Epithelial cell of esophagus (primary cell): ENCODE results near the gene TPO.
A peak's percentile ranks its signal among the peaks of the same experiment; 100 is the strongest.
"Not testable (repeated sequence)": the region's sequence is repeated elsewhere in the genome, so short reads cannot be mapped to it uniquely, and the experiment has no call there.

Source experiments
- DNase-seq: peaks from one replicate; pipeline ENCODE4 v3.0.0; 2010; ENCODE audit warnings: low read depth
- H3K4me3 ChIP-seq: 2 replicates; pipeline ENCODE4 v1.5.1; 2011; ENCODE audit warnings: mild to moderate bottlenecking, low read length, control low read depth
- TF ChIP-seq, protein P1 (sequence below): IDR thresholded peaks from 2 replicates; pipeline ENCODE4 v1.5.1; 2011; ENCODE audit warnings: low read depth, mild to moderate bottlenecking, low read length, control low read depth, inconsistent platforms; ENCODE audit not compliant: insufficient read depth; ENCODE audit errors: missing control alignments

Gene TPO

DNA sequence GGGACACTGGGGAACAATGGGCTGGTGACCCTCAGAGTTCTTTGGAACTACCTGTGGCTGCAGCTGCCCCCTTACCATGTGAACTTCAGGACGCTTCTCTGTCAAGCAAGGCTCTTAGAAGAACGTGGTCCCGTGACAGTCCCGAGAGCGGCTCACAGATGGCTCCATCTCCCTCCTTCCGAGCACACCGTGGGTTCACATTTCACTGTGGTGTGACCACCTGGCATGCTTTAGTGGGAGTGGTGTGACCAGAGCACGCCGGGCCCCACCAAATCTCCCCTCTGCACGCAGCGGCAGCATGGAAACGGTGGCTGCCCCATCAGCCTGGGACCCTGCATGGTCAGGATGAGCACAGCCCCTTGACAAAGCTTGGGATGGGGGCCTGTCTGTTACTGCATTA, 9.7 kb upstream of the TPO start:
- no peak for DNase-seq
- H3K4me3 ChIP-seq: no peak overlapping the region
- TF ChIP-seq, protein P1, sequence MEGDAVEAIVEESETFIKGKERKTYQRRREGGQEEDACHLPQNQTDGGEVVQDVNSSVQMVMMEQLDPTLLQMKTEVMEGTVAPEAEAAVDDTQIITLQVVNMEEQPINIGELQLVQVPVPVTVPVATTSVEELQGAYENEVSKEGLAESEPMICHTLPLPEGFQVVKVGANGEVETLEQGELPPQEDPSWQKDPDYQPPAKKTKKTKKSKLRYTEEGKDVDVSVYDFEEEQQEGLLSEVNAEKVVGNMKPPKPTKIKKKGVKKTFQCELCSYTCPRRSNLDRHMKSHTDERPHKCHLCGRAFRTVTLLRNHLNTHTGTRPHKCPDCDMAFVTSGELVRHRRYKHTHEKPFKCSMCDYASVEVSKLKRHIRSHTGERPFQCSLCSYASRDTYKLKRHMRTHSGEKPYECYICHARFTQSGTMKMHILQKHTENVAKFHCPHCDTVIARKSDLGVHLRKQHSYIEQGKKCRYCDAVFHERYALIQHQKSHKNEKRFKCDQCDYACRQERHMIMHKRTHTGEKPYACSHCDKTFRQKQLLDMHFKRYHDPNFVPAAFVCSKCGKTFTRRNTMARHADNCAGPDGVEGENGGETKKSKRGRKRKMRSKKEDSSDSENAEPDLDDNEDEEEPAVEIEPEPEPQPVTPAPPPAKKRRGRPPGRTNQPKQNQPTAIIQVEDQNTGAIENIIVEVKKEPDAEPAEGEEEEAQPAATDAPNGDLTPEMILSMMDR: no peak

DNA sequence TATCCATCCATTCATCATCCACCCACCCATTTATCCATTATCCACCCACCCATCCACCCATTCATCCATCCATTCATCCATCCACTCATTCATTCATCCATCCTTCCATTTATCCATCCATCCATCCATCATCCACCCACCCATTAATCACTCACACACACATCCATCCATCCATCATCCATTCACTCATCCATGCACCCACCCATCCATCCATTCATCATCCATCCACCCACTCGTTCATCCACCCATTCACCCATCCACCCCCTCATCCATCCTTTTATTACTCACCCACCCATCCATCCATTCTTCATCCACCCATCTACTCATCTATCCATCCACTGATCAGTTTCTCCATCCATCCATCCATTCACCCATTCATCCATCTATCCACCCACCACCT, 8.1 kb upstream of the TPO start:
- TF ChIP-seq, protein P1: no peak
- no peak for DNase-seq
- no peak overlapping the region for H3K4me3 ChIP-seq

DNA sequence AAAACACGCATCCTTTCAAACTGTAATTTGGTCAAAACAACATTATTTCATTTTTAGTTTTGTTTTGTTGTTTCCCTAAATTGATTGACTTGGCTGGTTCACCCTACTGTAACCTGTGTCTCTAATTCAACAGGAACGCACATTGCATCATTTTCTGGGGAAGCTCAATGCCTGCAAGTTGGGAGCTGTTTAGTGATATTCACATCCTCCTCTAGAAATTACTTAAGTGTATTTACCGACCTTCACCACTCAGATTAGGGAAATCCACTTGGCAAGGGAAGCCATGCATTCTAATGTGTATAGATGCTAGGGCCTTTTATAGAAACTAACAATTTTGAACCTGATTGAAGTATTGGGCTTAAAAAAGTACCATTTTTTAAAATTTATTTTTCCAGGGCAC, 7.3 kb upstream of the TPO start:
- no peak overlapping the region for H3K4me3 ChIP-seq
- DNase-seq: peak; percentile 42
- TF ChIP-seq, protein P1: no peak

DNA sequence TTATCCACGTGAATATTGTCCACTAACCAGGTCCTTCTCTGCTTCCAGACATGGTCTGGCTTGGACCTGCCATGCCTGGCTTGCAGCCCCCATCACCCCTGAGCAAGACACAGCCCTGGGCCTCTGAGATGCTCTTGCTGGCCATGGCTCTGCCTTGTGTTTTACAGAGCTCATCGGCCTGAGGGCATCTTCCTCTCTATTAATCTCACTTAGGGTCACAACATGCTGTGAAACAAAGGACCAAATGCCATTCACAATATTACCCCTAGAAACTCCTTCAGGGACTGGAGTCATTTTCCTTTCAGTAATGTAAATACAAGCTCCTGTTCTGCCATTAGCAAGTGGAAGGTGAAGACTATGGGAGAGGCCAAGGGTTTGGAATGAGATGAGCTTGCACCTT, 6.8 kb upstream of the TPO start:
- DNase-seq: no peak
- TF ChIP-seq, protein P1: no peak
- H3K4me3 ChIP-seq: no peak overlapping the region

DNA sequence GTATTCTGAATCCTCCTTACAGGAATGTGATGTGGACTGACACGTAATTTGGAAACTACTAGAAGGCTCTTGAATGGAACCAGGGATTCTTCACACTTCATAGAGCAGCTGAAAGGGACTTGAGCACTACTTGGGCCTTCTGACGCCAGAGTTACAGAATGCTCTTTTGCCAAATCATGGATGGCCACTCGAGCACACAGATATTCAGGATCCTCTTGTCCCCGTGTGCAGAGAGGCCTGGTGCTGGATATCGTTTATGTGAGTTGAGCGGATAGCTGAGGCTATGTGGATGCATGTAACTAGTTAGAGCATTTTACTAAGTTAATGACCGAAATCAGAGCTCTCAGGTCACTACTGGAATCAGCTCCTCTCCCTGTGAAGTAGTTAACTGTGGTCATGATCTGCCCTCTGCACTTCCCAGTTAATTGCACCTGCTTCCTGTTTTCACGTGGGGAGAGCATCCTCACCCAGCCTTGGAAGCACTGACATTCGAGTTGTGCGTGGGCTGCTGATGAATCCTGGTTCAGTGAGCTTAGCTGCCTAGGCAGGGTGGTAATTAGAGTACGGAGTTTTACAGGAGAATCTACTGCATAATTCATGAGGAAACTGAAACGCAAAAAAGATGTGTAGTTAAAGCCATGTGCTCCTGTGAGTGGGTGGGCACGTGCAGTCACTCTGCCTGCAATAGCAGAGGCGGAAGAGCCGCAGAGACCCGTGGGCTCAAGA, 5.2 kb upstream of the TPO start:
- TF ChIP-seq, protein P1: no peak
- no peak for DNase-seq
- no peak overlapping the region for H3K4me3 ChIP-seq

DNA sequence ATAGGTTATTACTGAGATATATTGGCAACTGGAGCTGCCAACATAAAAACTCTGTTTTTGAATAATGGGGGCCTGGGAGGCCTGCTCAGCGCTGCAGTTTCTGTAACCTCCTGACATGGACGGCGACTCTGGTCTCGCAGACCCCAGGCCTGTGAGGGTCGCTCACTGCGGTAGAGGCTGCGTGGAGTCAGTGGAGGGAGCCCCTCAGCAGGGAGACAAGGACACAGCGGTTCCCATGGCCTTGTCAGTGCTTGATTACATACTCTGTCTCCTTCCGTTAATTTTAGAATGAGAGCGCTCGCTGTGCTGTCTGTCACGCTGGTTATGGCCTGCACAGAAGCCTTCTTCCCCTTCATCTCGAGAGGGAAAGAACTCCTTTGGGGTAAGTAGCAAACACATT, 858 bp downstream of the TPO start:
- no peak overlapping the region for H3K4me3 ChIP-seq
- TF ChIP-seq, protein P1: no peak
- no peak for DNase-seq

DNA sequence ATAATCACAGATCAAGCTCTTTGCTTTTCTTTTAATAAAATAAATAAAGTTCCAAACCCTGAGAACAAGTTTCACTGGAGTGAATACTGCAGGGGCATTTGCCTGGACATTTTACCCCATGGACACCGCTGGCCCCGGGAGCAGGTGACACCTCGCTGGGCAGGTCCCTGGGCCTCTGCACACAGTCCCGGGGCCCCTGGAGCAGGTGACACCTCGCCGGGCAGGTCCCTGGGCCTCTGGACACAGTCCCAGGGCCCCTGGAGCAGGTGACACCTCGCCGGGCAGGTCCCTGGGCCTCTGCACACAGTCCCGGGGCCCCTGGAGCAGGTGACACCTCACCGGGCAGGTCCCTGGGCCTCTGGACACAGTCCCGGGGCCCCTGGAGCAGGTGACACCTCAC, 1.6 kb downstream of the TPO start:
- H3K4me3 ChIP-seq, DNase-seq: not testable (repeated sequence)

DNA sequence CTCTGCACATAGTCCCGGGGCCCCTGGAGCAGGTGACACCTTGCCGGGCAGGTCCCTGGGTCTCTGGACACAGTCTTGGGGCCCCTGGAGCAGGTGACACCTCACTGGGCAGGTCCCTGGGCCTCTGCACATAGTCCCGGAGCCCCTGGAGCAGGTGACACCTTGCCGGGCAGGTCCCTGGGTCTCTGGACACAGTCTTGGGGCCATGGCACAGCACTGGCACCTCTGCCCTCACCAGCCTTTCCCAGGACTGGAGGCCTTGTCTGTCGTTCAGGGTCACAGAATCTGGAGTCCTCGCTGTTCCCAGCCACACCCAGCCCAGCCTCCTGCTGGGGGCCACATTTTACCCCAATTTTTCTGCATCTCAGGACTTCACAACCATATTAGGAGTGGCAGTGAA, 2.2 kb downstream of the TPO start:
- H3K4me3 ChIP-seq: no peak overlapping the region
- TF ChIP-seq, protein P1: no peak
- DNase-seq: no peak
